HUES6 (cell line): ENCODE measurements around the gene NEURL1.

Experiments
- H3K27ac ChIP-seq: 2 replicates; pipeline ENCODE4 v1.7.0; 2013; ENCODE audit warnings: low read depth, mild to moderate bottlenecking, low read length, inconsistent platforms
- H3K27me3 ChIP-seq: 2 replicates; pipeline ENCODE4 v1.6.1; 2013; ENCODE audit warnings: low read length; ENCODE audit not compliant: control insufficient read depth, insufficient read depth
- H3K36me3 ChIP-seq: 2 replicates; pipeline ENCODE4 v1.6.1; 2013; ENCODE audit warnings: low read length; ENCODE audit not compliant: control insufficient read depth, insufficient read depth
- H3K4me1 ChIP-seq: 2 replicates; pipeline ENCODE4 v1.6.1; 2013; ENCODE audit warnings: low read length; ENCODE audit not compliant: control insufficient read depth, insufficient read depth
- H3K4me3 ChIP-seq: 2 replicates; pipeline ENCODE4 v1.5.1; 2013; ENCODE audit warnings: low read depth, low read length
- H3K9ac ChIP-seq: one replicate; pipeline ENCODE4 v1.6.1; 2013; ENCODE audit warnings: mild to moderate bottlenecking, low read length
- H3K9me3 ChIP-seq: 2 replicates; pipeline ENCODE4 v1.6.1; 2013; ENCODE audit warnings: low read depth, low read length; ENCODE audit not compliant: control insufficient read depth, insufficient read depth

The NEURL1 gene

GRCh38 chr10:103542764-103543616 lies 49.5 kb downstream of the NEURL1 start:
- Histone ChIP-seq H3K27me3 (no peaks in the 10 kb centered on the region), H3K4me3 (peak overlapping the region; percentile 1; the same call in 1 of the 2 replicates), H3K9me3 (no peaks in the 10 kb centered on the region), H3K9ac (no peak overlapping the region), H3K27ac (no peak overlapping the region), H3K36me3 (no peaks in the 10 kb centered on the region), H3K4me1 (peaks cover 32% of the 10 kb centered on the region)

- H3K27me3 ChIP-seq: no peaks in the 10 kb centered on the region
- H3K4me3 ChIP-seq: no peak overlapping the region
Observed at GRCh38 chr10:103543617-103544525, 50.4 kb downstream of the NEURL1 start.

GRCh38 chr10:103544657-103545310 lies 51.3 kb downstream of the NEURL1 start:
- H3K4me3 ChIP-seq: no peak overlapping the region
- no peaks in the 10 kb centered on the region for H3K9me3 ChIP-seq
- no peaks in the 10 kb centered on the region for H3K36me3 ChIP-seq
- no peaks in the 10 kb centered on the region for H3K27me3 ChIP-seq
- H3K4me1 ChIP-seq: peaks cover 30% of the 10 kb centered on the region
- H3K9ac ChIP-seq: peak overlapping the region; percentile 7
- no peak overlapping the region for H3K27ac ChIP-seq

More at GRCh38 chr10:103543617-103544525, 50.4 kb downstream of the NEURL1 start:
- Histone ChIP-seq H3K9me3 (no peaks in the 10 kb centered on the region), H3K36me3 (no peaks in the 10 kb centered on the region), H3K9ac (no peak overlapping the region), H3K4me1 (peaks cover 32% of the 10 kb centered on the region), H3K27ac (no peak overlapping the region)

- Histone ChIP-seq H3K4me3 (no peak overlapping the region), H3K9me3 (no peaks in the 10 kb centered on the region)
Observed at GRCh38 chr10:103545366-103545765, 51.9 kb downstream of the NEURL1 start.

GRCh38 chr10:103545771-103546281 lies 52.3 kb downstream of the NEURL1 start:
- Histone ChIP-seq H3K27me3 (no peaks in the 10 kb centered on the region), H3K36me3 (no peaks in the 10 kb centered on the region), H3K9me3 (no peaks in the 10 kb centered on the region), H3K4me3 (no peak overlapping the region), H3K9ac (no peak overlapping the region), H3K27ac (no peak overlapping the region), H3K4me1 (peaks cover 30% of the 10 kb centered on the region)

More at GRCh38 chr10:103545366-103545765, 51.9 kb downstream of the NEURL1 start:
- no peaks in the 10 kb centered on the region for H3K36me3 ChIP-seq
- no peaks in the 10 kb centered on the region for H3K27me3 ChIP-seq
- H3K4me1 ChIP-seq: peaks cover 30% of the 10 kb centered on the region
- H3K9ac ChIP-seq: peak overlapping the region; percentile 7
- no peak overlapping the region for H3K27ac ChIP-seq

GRCh38 chr10:103546401-103546800 lies 52.9 kb downstream of the NEURL1 start:
- Histone ChIP-seq H3K4me1 (peaks cover 30% of the 10 kb centered on the region), H3K9ac (no peak overlapping the region), H3K4me3 (no peak overlapping the region), H3K36me3 (no peaks in the 10 kb centered on the region), H3K27ac (no peak overlapping the region), H3K9me3 (no peaks in the 10 kb centered on the region), H3K27me3 (no peaks in the 10 kb centered on the region)

- Histone ChIP-seq H3K36me3 (no peaks in the 10 kb centered on the region), H3K9me3 (no peaks in the 10 kb centered on the region), H3K9ac (no peak overlapping the region), H3K27ac (no peak overlapping the region), H3K4me3 (no peak overlapping the region), H3K27me3 (no peaks in the 10 kb centered on the region), H3K4me1 (peaks cover 29% of the 10 kb centered on the region)
Observed at GRCh38 chr10:103547391-103547946, 54.0 kb downstream of the NEURL1 start.

- no peaks in the 10 kb centered on the region for H3K27me3 ChIP-seq
- no peaks in the 10 kb centered on the region for H3K9me3 ChIP-seq
- H3K27ac ChIP-seq: no peak overlapping the region
- H3K4me1 ChIP-seq: peaks cover 25% of the 10 kb centered on the region
- no peak overlapping the region for H3K9ac ChIP-seq
- H3K4me3 ChIP-seq: no peak overlapping the region
- H3K36me3 ChIP-seq: no peaks in the 10 kb centered on the region
Observed at GRCh38 chr10:103548006-103548405, 54.5 kb downstream of the NEURL1 start.

- Histone ChIP-seq H3K9ac (no peak overlapping the region), H3K27ac (no peak overlapping the region), H3K36me3 (no peaks in the 10 kb centered on the region), H3K4me3 (no peak overlapping the region), H3K9me3 (no peaks in the 10 kb centered on the region), H3K27me3 (no peaks in the 10 kb centered on the region), H3K4me1 (peaks cover 17% of the 10 kb centered on the region; the same call in 1 of the 2 replicates)
Observed at GRCh38 chr10:103548581-103549348, 55.3 kb downstream of the NEURL1 start.

GRCh38 chr10:103549349-103549685 lies 55.8 kb downstream of the NEURL1 start:
- H3K9me3 ChIP-seq: no peaks in the 10 kb centered on the region
- H3K27me3 ChIP-seq: no peaks in the 10 kb centered on the region; the same call in 1 of the 2 replicates
- no peak overlapping the region for H3K27ac ChIP-seq
- no peak overlapping the region for H3K9ac ChIP-seq
- H3K36me3 ChIP-seq: no peaks in the 10 kb centered on the region
- H3K4me1 ChIP-seq: peaks cover 12% of the 10 kb centered on the region; the same call in 1 of the 2 replicates
- no peak overlapping the region for H3K4me3 ChIP-seq
